Right atrium auricular region (tissue), 2 donors: ENCODE data around the gene CHST13. TPM values are rescaled to one million over a fixed set of nuclear protein-coding genes. Genes with fewer than 3 reads are reported as not detected.

ENCODE experiments used
- DNase-seq: peaks from one replicate; pipeline ENCODE4 v3.0.0-alpha.2; 2019; ENCODE audit warnings: low spot score
- H3K27ac ChIP-seq, 2 donors: fragments of 200-600 bp; sonication (generic); 1 replicate in 1 of 2; 2 replicates in 1 of 2; pipeline ENCODE4 v1.5.1; 2016 to 2019
- H3K27me3 ChIP-seq, 2 donors: fragments of 200-600 bp; sonication (generic); one replicate each; pipeline versions ENCODE4 v1.5.1 to v1.6.0; 2017 to 2019
- H3K36me3 ChIP-seq: fragments of 200-600 bp; sonication (generic); one replicate; pipeline ENCODE4 v1.5.1; 2016
- H3K4me1 ChIP-seq, 2 donors: fragments of 200-600 bp; sonication (generic); one replicate each; pipeline versions ENCODE4 v1.5.1 to v1.6.0; 2017 to 2019
- H3K4me3 ChIP-seq, 2 donors: fragments of 200-600 bp; sonication (generic); 1 replicate in 1 of 2; 2 replicates in 1 of 2; pipeline ENCODE4 v1.5.1; 2017 to 2019; ENCODE audit warnings: mild to moderate bottlenecking in 1 of 2, moderate library complexity in 1 of 2
- H3K9me3 ChIP-seq, 2 donors: fragments of 200-600 bp; sonication (generic); one replicate each; pipeline ENCODE4 v1.5.1; 2019
- total RNA-seq, 2 donors: library from RNA; depleted of rRNA; stranded (reverse); fragments of >200 nt; gene quantifications; one replicate each; pipeline ENCODE4 v1.1.0, GENCODE V29; 2016
- TF ChIP-seq, protein P1 (sequence below), 2 donors: fragments of 200-600 bp; sonication (generic); IDR thresholded peaks; one replicate each; pipeline ENCODE4 v1.5.1; 2019; ENCODE audit warnings: antibody characterized with exemption in 2 of 2

The CHST13 gene, protein sequence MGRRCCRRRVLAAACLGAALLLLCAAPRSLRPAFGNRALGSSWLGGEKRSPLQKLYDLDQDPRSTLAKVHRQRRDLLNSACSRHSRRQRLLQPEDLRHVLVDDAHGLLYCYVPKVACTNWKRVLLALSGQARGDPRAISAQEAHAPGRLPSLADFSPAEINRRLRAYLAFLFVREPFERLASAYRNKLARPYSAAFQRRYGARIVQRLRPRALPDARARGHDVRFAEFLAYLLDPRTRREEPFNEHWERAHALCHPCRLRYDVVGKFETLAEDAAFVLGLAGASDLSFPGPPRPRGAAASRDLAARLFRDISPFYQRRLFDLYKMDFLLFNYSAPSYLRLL
- under 1 TPM in 1 of 2 donors, not detected in 1; 0.90 TPM for total RNA-seq

DNA sequence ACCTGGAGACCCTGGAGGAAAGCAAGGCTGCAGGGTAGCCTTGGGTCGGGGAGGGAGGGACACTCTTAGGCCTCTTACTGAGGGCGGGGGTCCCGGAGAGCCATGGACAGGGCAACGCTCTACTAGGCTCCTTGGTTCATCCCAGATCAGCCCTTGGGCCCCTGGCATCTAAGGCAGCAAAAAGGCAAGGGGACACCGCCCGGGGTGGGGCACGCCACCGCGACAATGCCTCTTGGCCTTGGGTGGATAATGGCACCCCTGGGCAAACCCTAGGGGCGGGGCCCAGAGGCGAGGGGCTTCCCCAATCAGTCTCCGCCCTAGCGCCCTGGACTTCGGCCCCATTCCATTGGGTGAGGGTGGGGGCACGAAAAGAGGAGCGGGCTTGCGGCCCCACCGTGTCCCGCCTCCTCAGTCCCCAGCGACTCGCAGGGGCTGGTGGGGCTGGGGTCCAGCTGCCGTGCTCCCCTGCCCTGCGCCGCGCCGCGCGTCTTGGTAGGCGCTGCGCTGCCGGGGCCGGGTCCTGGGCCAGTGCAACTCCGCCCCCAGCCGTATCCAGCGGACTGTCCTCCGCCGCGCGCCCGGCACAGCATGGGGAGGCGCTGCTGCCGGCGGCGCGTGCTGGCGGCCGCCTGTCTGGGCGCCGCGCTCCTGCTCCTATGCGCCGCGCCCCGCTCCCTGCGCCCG, at the start of gene CHST13:
Gene CHST13, plus strand, starts transcription at position 411 of the 684 bp plus-strand sequence. Its CDS starts 178 bp downstream, at position 589.
- H3K36me3 ChIP-seq = no peaks in the 10 kb centered on the region
- H3K27ac ChIP-seq = no peak within 1 kb of the TSS
- TF ChIP-seq, protein P1, sequence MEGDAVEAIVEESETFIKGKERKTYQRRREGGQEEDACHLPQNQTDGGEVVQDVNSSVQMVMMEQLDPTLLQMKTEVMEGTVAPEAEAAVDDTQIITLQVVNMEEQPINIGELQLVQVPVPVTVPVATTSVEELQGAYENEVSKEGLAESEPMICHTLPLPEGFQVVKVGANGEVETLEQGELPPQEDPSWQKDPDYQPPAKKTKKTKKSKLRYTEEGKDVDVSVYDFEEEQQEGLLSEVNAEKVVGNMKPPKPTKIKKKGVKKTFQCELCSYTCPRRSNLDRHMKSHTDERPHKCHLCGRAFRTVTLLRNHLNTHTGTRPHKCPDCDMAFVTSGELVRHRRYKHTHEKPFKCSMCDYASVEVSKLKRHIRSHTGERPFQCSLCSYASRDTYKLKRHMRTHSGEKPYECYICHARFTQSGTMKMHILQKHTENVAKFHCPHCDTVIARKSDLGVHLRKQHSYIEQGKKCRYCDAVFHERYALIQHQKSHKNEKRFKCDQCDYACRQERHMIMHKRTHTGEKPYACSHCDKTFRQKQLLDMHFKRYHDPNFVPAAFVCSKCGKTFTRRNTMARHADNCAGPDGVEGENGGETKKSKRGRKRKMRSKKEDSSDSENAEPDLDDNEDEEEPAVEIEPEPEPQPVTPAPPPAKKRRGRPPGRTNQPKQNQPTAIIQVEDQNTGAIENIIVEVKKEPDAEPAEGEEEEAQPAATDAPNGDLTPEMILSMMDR (IDR thresholded peaks at IDR 0.05) = peak in 1 of 2 donors; percentile 29
- peaks cover 0 to 16% of the 10 kb centered on the region in 2 donors for H3K4me1 ChIP-seq
- H3K4me3 ChIP-seq = peak within 1 kb of the TSS; percentile 30 to 45
- H3K27me3 ChIP-seq = no peaks in the 10 kb centered on the region
- no peaks in the 10 kb centered on the region for H3K9me3 ChIP-seq
- DNase-seq = no peak

DNA sequence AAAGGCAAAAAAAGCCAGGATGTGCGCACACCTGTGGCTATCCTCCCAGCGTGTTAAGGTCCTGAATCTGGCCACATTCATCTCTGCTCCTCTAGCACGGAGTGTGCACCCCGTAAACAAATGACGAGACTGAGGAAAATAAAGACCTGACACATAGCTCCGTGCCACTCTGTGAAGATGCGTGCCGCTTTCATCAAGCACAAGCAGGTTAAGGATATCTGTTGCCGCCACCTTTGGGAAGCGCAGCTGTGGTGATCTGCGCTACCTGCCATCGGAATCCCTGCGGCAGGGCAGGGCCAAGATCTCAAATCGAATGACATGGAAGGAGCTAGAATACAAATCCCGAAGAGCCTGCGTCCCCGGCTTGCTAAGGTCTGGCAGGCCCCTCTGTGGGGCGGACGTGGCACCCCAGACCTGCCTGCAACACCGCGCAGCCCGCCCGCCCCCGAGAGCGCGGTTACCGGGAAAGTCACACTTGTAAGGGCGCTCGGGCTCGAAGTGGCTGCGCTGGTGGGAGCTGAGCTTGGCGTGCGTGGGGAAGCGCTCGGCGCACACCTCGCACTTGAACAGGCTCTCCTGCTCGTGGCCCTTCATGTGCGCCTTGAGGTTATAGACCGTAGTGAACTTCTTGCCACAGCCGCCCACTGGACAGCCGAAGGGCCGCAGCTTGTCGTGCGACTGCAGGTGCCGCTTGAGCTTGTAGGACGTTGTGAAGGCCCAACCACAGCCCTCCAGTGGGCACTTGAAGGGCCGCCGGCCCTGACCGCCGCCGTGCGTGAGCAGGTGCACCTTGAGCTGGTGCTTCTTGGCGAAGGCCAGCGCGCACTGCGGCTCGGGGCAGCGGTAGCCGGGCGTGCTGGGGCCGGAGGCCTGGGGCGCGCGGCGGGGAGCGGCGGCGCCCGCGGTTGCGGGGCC, 49.2 kb upstream of the CHST13 start:
- H3K36me3 ChIP-seq = peaks cover 24% of the 10 kb centered on the region
- H3K4me1 ChIP-seq = peaks cover 0 to 41% of the 10 kb centered on the region in 2 donors
- H3K27ac ChIP-seq = peak overlapping the region; percentile 78 to 95
- H3K4me3 ChIP-seq = peak overlapping the region; percentile 66 to 76
- no peaks in the 10 kb centered on the region for H3K9me3 ChIP-seq
- DNase-seq = peak; percentile 62
- H3K27me3 ChIP-seq = no peaks in the 10 kb centered on the region
- TF ChIP-seq, protein P1 (IDR thresholded peaks at IDR 0.05) = no peak

DNA sequence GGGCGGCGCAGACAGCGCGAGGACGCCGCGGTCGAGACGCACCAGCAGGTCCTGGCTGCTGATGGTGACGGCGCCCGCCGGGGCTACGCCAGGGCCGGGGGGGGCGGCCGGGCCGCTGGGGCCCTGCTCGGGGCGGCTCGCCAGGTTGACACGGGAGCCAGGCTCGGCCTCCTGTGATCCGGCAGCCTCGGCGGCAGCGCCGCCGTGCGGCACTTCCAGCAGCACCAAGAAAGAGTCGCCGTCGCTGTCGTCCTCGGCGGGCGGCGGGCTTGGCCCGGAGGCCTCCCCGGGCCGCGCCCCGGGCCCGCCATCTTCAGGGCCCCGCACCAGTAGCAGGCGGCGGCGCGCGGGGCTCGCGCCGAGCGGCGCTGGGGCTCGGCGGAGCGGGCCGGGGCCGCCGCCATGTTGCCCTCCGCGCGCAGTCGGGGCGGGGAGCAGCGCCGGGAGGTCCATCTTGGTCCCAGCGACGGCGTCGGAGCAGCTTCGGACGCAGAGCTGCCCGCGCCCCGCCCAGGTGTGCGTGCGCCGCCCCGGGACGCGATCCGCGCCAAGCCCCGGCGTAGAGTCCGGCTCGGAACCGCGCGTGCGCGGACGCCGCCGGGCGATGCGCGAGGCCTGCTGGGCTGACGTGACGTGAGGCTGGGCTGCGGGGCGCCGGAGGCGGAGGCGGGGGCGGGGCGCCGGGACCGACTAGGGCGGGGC, 48.4 kb upstream of the CHST13 start, which contains the start of gene ZXDC:
Gene ZXDC, minus strand, starts transcription at position 479 of the 702 bp plus-strand sequence. Its CDS starts 26 bp downstream, at position 453.
- TF ChIP-seq, protein P1 (IDR thresholded peaks at IDR 0.05) = peak; percentile 41 to 60
- peak; percentile 92 for DNase-seq
- peaks cover 0 to 41% of the 10 kb centered on the region in 2 donors for H3K4me1 ChIP-seq

DNA sequence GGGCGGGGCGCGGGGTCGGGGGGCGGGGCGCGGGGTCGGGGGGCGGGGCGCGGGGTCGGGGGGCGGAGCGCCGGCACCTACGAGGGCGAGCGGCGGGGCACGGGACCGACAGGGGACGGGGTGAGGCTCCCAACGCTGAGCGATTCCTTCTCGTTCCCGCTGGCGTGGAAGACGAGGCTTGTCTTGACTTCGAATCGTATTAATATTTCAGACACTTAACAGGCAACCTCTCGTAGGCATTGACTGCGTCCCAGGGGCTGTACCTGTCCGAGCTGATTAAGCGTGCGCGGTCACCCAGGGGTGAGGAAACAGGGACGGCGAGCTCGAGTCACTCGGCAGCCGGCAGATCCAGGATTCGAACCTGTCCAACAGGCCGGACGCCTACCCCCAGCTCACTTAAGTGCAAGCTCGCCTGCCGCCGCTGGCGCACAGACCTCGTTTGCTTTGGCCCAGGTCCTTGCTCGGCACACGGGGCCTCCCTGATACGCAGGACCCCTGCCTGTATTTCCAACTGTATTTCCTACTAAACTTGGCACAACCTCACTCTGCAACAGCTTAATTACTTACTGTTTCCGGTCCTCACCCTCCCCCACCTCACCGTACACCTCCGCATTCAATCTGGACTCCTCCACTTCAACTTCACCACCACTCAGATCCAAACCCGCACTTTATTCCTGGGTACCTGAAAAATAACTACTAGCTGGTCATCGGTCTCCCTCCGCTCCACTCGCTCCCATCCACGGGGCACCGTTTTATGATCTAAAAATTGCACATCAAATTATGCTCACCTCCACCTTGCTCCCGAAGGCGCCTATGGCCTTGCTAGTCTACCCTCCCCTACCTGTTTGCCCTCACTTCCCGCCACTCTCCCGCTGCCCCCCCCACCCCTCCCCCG, 47.5 kb upstream of the CHST13 start:
- Histone ChIP-seq H3K36me3 (peaks cover 7% of the 10 kb centered on the region), H3K9me3 (no peaks in the 10 kb centered on the region), H3K4me3 (peak overlapping the region; percentile 54 to 68), H3K27ac (peak overlapping the region; percentile 86 to 90), H3K27me3 (no peaks in the 10 kb centered on the region), H3K4me1 (peaks cover 0 to 41% of the 10 kb centered on the region in 2 donors)
- DNase-seq = peak; percentile 67
- TF ChIP-seq, protein P1 (IDR thresholded peaks at IDR 0.05) = no peak

More for the DNA sequence above, 48.4 kb upstream of the CHST13 start, which contains the start of gene ZXDC:
- H3K4me3 ChIP-seq = peak within 1 kb of the TSS; percentile 68 to 76
- no peaks in the 10 kb centered on the region for H3K27me3 ChIP-seq
- no peaks in the 10 kb centered on the region for H3K9me3 ChIP-seq
- H3K36me3 ChIP-seq = peaks cover 16% of the 10 kb centered on the region
- H3K27ac ChIP-seq = peak within 1 kb of the TSS; percentile 90 to 95
